ENCODE results near the gene C1orf21.

- no peak for TF ChIP-seq CTCF (IDR thresholded peaks at IDR 0.05)
- no peak for TF ChIP-seq POLR2A (IDR thresholded peaks at IDR 0.05)
Observed at GRCh38 chr1:184354719-184355118, 32.1 kb upstream of the C1orf21 start.

All from body of pancreas (tissue), 4 donors.